Measurements from ENCODE around the gene HMCN2. TPM values are rescaled to one million over a fixed set of nuclear protein-coding genes. Genes with fewer than 3 reads are reported as not detected.

Gene HMCN2
- total and polyA plus RNA-seq, 2 donors from 2014 or later, result 0.99 to 8.6 TPM

DNA sequence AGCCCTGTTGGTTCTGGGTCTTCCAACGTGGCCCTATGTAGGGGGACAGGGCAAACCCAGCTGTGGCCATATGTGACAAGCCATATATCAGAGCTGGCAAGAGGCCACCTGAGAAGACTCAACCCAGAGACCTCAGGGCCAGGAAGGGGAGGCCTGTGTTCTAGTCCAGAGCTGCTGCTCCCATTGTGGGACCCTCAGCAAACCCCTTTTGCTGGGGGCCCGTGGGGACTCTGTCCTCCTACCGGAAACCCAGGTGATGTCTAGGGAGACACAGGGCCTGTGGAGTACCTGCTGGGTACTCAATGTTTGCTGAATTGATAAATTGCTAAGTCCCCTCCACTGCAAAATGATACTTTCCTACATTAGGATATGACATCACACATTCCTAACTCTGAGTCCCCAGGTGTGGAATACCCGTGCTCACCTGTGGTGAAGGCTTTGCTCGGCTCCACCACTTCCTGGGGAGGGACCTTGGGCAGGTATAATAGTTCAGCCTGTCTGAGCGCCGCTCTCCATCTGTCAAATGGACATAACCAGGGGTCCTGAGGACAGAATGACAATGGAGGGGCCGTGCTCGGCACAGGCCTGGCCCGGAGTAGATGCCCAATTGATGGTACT lies 140.8 kb downstream of the HMCN2 start:
- Histone ChIP-seq H3K4me3 (ENCODE audit: low read length in 3 of 3) (no peak overlapping the region), H3K27ac (ENCODE audit: low read depth in 2 of 2, low read length in 2 of 2) (no peak overlapping the region), H3K27me3 (ENCODE audit: control insufficient read depth, insufficient read depth, low read length) (no peaks in the 10 kb centered on the region), H3K36me3 (ENCODE audit: control insufficient read depth in 2 of 3, insufficient read depth in 3 of 3, low read length in 3 of 3) (no peaks in the 10 kb centered on the region), H3K9me3 (ENCODE audit: control insufficient read depth in 2 of 3, insufficient read depth in 1 of 3, low read length in 3 of 3) (no peaks in the 10 kb centered on the region), H3K9ac (ENCODE audit: low read length in 3 of 3) (no peak overlapping the region), H3K4me1 (ENCODE audit: control insufficient read depth in 2 of 3, insufficient read depth in 2 of 3, low read depth in 1 of 3, low read length in 3 of 3) (no peaks in the 10 kb centered on the region)
- no peak for TF ChIP-seq CTCF (IDR thresholded peaks at IDR 0.05; ENCODE audit: borderline replicate concordance, extremely low read depth, insufficient read depth)
- no peak for DNase-seq
- no peak for FAIRE-seq
- intact Hi-C loops (cut with DNase I), result no loop called here

DNA sequence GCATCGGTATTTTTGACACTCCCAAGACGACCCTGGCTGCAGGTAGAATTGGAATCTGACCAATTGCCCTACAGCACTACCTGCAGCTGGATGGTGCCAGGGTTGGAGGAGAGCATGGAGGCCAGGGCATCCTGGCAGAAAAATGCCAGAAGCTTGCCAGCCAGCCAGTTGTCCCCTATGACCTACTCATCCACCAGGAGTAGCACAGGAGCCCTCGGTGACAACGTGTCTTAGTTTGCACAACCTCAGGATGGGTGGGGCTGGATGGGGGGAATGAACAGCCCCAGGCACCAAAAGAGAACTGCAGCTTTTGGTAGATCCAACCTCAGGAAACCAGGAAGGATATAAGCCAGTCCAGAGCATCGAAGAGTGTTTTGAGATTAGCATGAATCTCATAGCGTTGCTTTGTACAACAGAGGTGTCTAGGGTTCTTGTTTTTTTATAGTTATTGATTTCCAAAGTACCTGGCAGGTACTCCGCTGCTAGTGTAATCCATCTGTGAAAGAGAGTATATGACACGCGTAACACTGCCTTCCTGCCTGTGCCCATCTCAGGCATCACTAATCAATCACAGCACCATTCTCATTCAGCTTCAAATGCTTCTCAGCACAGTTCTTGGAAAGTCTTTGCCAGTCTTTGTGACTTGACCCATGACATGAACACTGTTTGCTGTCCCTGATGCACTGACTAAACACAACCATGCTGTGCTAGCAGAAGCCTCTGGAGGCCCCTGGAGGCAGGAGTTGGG lies 142.5 kb downstream of the HMCN2 start:
- H3K9me3 ChIP-seq (ENCODE audit: control insufficient read depth in 2 of 3, insufficient read depth in 1 of 3, low read length in 3 of 3), result no peaks in the 10 kb centered on the region
- no peak for TF ChIP-seq CTCF (IDR thresholded peaks at IDR 0.05; ENCODE audit: borderline replicate concordance, extremely low read depth, insufficient read depth)
- no peaks in the 10 kb centered on the region for H3K36me3 ChIP-seq (ENCODE audit: control insufficient read depth in 2 of 3, insufficient read depth in 3 of 3, low read length in 3 of 3)
- H3K27ac ChIP-seq (ENCODE audit: low read depth in 2 of 2, low read length in 2 of 2), result no peak overlapping the region
- no peak for FAIRE-seq
- H3K27me3 ChIP-seq (ENCODE audit: control insufficient read depth, insufficient read depth, low read length), result no peaks in the 10 kb centered on the region
- H3K4me1 ChIP-seq (ENCODE audit: control insufficient read depth in 2 of 3, insufficient read depth in 2 of 3, low read depth in 1 of 3, low read length in 3 of 3), result no peaks in the 10 kb centered on the region
- intact Hi-C loops (cut with DNase I), result no loop called here
- DNase-seq, result no peak
- H3K4me3 ChIP-seq (ENCODE audit: low read length in 3 of 3), result no peak overlapping the region
- no peak overlapping the region for H3K9ac ChIP-seq (ENCODE audit: low read length in 3 of 3)

DNA sequence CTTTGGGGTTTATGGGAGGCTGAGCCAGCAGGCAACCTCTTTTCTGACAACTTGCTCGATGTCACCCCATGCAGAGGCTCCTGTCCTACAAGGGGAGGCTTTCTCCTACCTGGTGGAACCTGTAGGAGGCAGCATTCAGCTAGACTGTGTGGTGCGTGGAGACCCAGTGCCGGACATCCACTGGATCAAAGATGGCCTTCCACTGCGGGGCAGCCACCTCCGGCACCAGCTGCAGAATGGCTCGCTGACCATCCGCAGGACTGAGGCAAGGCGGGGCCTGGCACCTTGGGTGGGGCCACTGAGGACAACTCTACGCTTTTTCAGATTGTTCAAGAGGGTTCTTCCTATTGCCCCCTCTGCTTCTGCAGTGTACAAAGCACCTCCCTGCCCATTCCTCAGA lies 143.1 kb downstream of the HMCN2 start:
- intact Hi-C loops (cut with DNase I), result no loop called here
- H3K27me3 ChIP-seq (ENCODE audit: control insufficient read depth, insufficient read depth, low read length), result no peaks in the 10 kb centered on the region
- no peak overlapping the region for H3K4me3 ChIP-seq (ENCODE audit: low read length in 3 of 3)
- no peaks in the 10 kb centered on the region for H3K4me1 ChIP-seq (ENCODE audit: control insufficient read depth in 2 of 3, insufficient read depth in 2 of 3, low read depth in 1 of 3, low read length in 3 of 3)
- peak; percentile 19 for TF ChIP-seq CTCF (IDR thresholded peaks at IDR 0.05; ENCODE audit: borderline replicate concordance, extremely low read depth, insufficient read depth)
- H3K9me3 ChIP-seq (ENCODE audit: control insufficient read depth in 2 of 3, insufficient read depth in 1 of 3, low read length in 3 of 3), result no peaks in the 10 kb centered on the region
- DNase-seq (no peak), FAIRE-seq (no peak)
- H3K36me3 ChIP-seq (ENCODE audit: control insufficient read depth in 2 of 3, insufficient read depth in 3 of 3, low read length in 3 of 3), result no peaks in the 10 kb centered on the region
- no peak overlapping the region for H3K9ac ChIP-seq (ENCODE audit: low read length in 3 of 3)
- no peak overlapping the region for H3K27ac ChIP-seq (ENCODE audit: low read depth in 2 of 2, low read length in 2 of 2)
